Middle frontal gyrus (tissue), 1 donor: Measurements from ENCODE around the gene TOMM70.
"Not testable (repeated sequence)": the region's sequence is repeated elsewhere in the genome, so short reads cannot be mapped to it uniquely, and the experiment has no call there.

ENCODE experiments used
- DNase-seq: peaks from one replicate; pipeline ENCODE4 v3.0.0-alpha.2; 2015; ENCODE audit warnings: low spot score; ENCODE audit errors: extremely low spot score

TOMM70 gene

DNA sequence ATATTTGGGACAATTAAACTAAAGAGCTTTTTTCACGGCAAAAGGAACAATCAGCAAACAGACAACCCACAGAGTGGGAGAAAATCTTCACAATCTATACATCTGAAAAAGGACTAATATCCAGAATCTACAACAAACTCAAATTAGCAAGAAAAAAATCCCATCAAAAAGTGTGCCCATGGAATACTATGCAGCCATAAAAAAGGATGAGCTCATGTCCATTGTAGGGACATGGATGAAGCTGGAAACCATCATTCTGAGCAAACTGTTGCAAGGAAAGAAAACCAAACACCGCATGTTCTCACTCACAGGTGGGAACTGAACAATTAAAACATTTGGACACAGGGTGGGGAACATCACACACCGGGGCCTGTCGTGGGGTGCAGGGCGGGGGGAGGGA, 73.5 kb downstream of the TOMM70 start:
- DNase-seq, result not testable (repeated sequence)

DNA sequence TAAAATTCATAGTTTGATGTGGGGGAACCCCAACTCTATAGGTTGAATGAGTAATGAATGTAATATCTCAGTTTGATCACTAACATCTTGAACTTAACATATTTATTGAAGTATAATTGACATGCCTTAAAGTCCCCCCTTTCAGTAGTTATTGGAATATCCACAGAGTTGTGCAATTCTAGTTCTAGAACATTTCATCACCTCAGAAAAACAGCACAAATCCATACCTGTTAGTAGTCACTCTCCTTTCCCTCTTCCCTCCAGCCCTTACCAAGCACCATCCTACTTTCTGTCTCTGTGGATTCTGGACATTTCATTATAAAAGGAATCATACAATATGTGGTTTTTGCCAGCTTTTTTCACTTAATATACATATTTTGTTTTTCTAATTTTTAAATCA, 75.1 kb downstream of the TOMM70 start:
- DNase-seq, result no peak

DNA sequence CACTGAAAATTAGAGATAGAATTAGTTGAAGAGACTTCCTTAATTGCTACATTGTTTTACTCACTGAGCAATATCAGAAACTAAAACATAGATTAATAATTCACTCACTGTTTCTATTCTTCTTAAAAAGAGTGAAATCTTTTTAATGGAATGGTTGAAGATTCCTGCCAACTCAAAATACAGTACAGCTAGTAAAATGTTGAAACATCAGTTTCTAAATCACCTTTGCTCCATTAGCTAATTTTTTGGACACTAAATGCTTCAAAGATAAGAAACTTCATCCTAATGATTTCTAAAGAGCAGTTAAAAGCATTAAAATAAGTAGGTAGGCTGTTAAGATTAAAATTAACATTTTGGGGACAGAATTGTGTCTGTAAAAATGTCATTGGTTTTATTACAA, 76.8 kb downstream of the TOMM70 start:
- no peak for DNase-seq

DNA sequence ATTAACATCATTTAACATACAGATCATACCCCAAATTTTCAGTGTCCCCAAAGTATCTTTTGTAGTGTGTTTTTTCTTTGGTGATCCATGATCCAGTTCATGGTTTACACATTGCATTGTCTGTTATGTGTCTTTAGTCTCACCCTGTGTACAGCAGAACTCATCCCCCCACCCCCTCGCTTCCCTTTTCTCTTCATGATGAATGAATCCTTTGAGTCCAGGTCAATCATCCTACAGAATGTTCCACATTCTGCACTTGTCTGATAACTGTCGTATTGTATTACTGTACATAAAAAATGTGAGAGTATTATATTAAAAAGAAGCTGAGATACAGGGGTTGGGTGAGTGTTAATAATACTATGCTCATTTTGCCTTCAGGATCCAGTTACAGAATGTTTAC, 80.9 kb downstream of the TOMM70 start:
- DNase-seq, result no peak

DNA sequence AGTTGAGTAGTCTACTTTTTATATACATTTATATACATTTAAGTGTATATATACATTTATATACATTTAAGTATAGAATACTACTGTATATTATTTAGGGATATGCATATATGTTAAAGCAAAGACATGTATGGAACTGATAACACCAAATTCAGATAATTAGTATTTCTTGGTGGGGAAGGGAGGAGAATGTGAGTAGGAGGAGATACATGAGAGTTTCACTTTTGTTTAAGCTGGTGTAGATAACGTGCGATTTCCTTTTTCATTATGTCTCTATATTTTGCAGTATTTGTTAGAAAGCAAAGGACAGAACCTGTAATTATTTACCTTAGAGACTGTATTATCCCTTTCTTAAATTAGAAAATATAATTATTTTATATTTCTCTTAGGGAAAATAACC, 83.0 kb downstream of the TOMM70 start:
- DNase-seq, result no peak

DNA sequence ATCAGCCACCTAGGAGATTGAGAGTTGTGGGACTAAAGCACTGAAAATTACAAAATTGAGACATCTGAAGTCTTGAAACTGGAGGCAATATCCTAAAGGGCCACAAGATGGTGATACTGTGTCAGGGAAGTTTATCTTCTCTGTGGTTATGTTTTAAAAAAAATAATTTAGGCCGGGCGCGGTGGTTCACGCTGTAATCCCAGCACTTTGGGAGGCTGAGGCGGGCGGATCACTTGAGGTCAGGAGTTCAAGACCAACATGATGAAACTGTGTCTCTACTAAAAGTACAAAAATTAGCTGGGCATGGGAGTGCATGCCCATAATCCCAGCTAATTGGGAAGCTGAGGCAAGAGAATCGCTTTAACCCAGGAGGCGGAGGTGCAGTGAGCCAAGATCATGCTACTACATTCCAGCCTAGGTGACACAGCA, 84.2 kb downstream of the TOMM70 start:
- DNase-seq, result no peak
